Skeletal muscle satellite cell (primary cell): ENCODE measurements around the gene BRPF3.
A peak's percentile ranks its signal among the peaks of the same experiment; 100 is the strongest.

ENCODE experiments used
- H3K27me3 ChIP-seq: 2 replicates; pipeline ENCODE4 v1.7.0; 2013; ENCODE audit warnings: low read length; ENCODE audit not compliant: control insufficient read depth, insufficient read depth
- H3K36me3 ChIP-seq: 2 replicates; pipeline ENCODE4 v1.7.0; 2013; ENCODE audit warnings: mild to moderate bottlenecking, control low read depth, low read length; ENCODE audit not compliant: insufficient read depth
- H3K4me1 ChIP-seq: 2 replicates; pipeline ENCODE4 v1.7.0; 2013; ENCODE audit warnings: low read length; ENCODE audit not compliant: control insufficient read depth, insufficient read depth
- H3K4me2 ChIP-seq: 2 replicates; pipeline ENCODE4 v1.7.0; 2013; ENCODE audit warnings: mild to moderate bottlenecking, low read length
- H3K4me3 ChIP-seq: 2 replicates; pipeline ENCODE4 v1.7.0; 2013; ENCODE audit warnings: low read length
- H3K9ac ChIP-seq: 2 replicates; pipeline ENCODE4 v1.7.0; 2013; ENCODE audit warnings: mild to moderate bottlenecking, low read depth, low read length, moderate library complexity
- H3K9me3 ChIP-seq: replicated peaks from 2 replicates; pipeline ENCODE4 v1.7.0; 2013; ENCODE audit warnings: mild to moderate bottlenecking, control low read depth, low read length

Gene BRPF3

GRCh38 chr6:36178544-36178943 lies 18.0 kb upstream of the BRPF3 start:
- H3K9ac ChIP-seq = no peak overlapping the region
- H3K36me3 ChIP-seq = no peaks in the 10 kb centered on the region
- no peaks in the 10 kb centered on the region for H3K4me1 ChIP-seq
- no peak overlapping the region for H3K4me2 ChIP-seq
- no peak overlapping the region for H3K4me3 ChIP-seq
- H3K27me3 ChIP-seq = peaks cover 13% of the 10 kb centered on the region
- H3K9me3 ChIP-seq = no peaks in the 10 kb centered on the region

GRCh38 chr6:36180126-36180525 lies 16.4 kb upstream of the BRPF3 start:
- H3K4me1 ChIP-seq = no peaks in the 10 kb centered on the region
- H3K4me2 ChIP-seq = no peak overlapping the region
- H3K36me3 ChIP-seq = no peaks in the 10 kb centered on the region
- H3K4me3 ChIP-seq = no peak overlapping the region
- H3K9ac ChIP-seq = no peak overlapping the region
- no peaks in the 10 kb centered on the region for H3K9me3 ChIP-seq
- peaks cover 13% of the 10 kb centered on the region for H3K27me3 ChIP-seq

GRCh38 chr6:36184311-36184710 lies 12.2 kb upstream of the BRPF3 start:
- Histone ChIP-seq H3K27me3 (peaks cover 13% of the 10 kb centered on the region), H3K9ac (no peak overlapping the region), H3K36me3 (no peaks in the 10 kb centered on the region), H3K4me3 (no peak overlapping the region), H3K9me3 (no peaks in the 10 kb centered on the region), H3K4me1 (no peaks in the 10 kb centered on the region), H3K4me2 (no peak overlapping the region)

GRCh38 chr6:36186199-36186598 lies 10.3 kb upstream of the BRPF3 start:
- H3K36me3 ChIP-seq = no peaks in the 10 kb centered on the region
- H3K27me3 ChIP-seq = peaks cover 5% of the 10 kb centered on the region
- H3K9me3 ChIP-seq = no peaks in the 10 kb centered on the region
- no peak overlapping the region for H3K9ac ChIP-seq
- H3K4me3 ChIP-seq = no peak overlapping the region
- no peaks in the 10 kb centered on the region for H3K4me1 ChIP-seq
- no peak overlapping the region for H3K4me2 ChIP-seq

GRCh38 chr6:36187446-36187845 lies 9.1 kb upstream of the BRPF3 start:
- Histone ChIP-seq H3K9ac (no peak overlapping the region), H3K4me1 (no peaks in the 10 kb centered on the region), H3K36me3 (no peaks in the 10 kb centered on the region), H3K4me3 (no peak overlapping the region), H3K4me2 (no peak overlapping the region), H3K9me3 (no peaks in the 10 kb centered on the region), H3K27me3 (peaks cover 5% of the 10 kb centered on the region)

GRCh38 chr6:36195471-36196112 lies 952 bp upstream of the BRPF3 start:
- peak overlapping the region; percentile 90 for H3K4me2 ChIP-seq
- peak overlapping the region; percentile 75 for H3K9ac ChIP-seq
- H3K4me3 ChIP-seq = peak overlapping the region; percentile 98
- no peaks in the 10 kb centered on the region for H3K27me3 ChIP-seq
- H3K4me1 ChIP-seq = peaks cover 12% of the 10 kb centered on the region
- no peaks in the 10 kb centered on the region for H3K9me3 ChIP-seq
- peaks cover 9% of the 10 kb centered on the region for H3K36me3 ChIP-seq

- H3K4me2 ChIP-seq = peak overlapping the region; percentile 99
- H3K27me3 ChIP-seq = no peaks in the 10 kb centered on the region
- H3K4me1 ChIP-seq = peaks cover 12% of the 10 kb centered on the region
- peak overlapping the region; percentile 98 for H3K4me3 ChIP-seq
- H3K9me3 ChIP-seq = no peaks in the 10 kb centered on the region
- peak overlapping the region; percentile 81 for H3K9ac ChIP-seq
- H3K36me3 ChIP-seq = peaks cover 23% of the 10 kb centered on the region
These were observed 470 bp downstream of the BRPF3 start for GRCh38 chr6:36196880-36197548.

- H3K36me3 ChIP-seq = peaks cover 31% of the 10 kb centered on the region
- H3K9me3 ChIP-seq = no peaks in the 10 kb centered on the region
- H3K27me3 ChIP-seq = no peaks in the 10 kb centered on the region
- peak overlapping the region; percentile 99 for H3K4me2 ChIP-seq
- peaks cover 12% of the 10 kb centered on the region for H3K4me1 ChIP-seq
- no peak overlapping the region for H3K9ac ChIP-seq
- peak overlapping the region; percentile 98 for H3K4me3 ChIP-seq
These were observed 1.2 kb downstream of the BRPF3 start for GRCh38 chr6:36197739-36198221.

- peaks cover 12% of the 10 kb centered on the region for H3K4me1 ChIP-seq
- H3K4me3 ChIP-seq = no peak overlapping the region
- no peaks in the 10 kb centered on the region for H3K27me3 ChIP-seq
- H3K9me3 ChIP-seq = no peaks in the 10 kb centered on the region
- H3K4me2 ChIP-seq = no peak overlapping the region
- no peak overlapping the region for H3K9ac ChIP-seq
- peaks cover 41% of the 10 kb centered on the region for H3K36me3 ChIP-seq
These were observed 2.4 kb downstream of the BRPF3 start for GRCh38 chr6:36198986-36199385.

GRCh38 chr6:36200154-36200891 lies 3.8 kb downstream of the BRPF3 start:
- H3K36me3 ChIP-seq = peaks cover 51% of the 10 kb centered on the region
- H3K4me3 ChIP-seq = no peak overlapping the region
- H3K4me2 ChIP-seq = no peak overlapping the region
- peaks cover 12% of the 10 kb centered on the region for H3K4me1 ChIP-seq
- H3K27me3 ChIP-seq = no peaks in the 10 kb centered on the region
- H3K9me3 ChIP-seq = no peaks in the 10 kb centered on the region
- no peak overlapping the region for H3K9ac ChIP-seq

- H3K4me2 ChIP-seq = no peak overlapping the region
- no peaks in the 10 kb centered on the region for H3K27me3 ChIP-seq
- no peak overlapping the region for H3K4me3 ChIP-seq
- no peaks in the 10 kb centered on the region for H3K9me3 ChIP-seq
- H3K36me3 ChIP-seq = peaks cover 59% of the 10 kb centered on the region
- no peak overlapping the region for H3K9ac ChIP-seq
- H3K4me1 ChIP-seq = peaks cover 9% of the 10 kb centered on the region
These were observed 4.6 kb downstream of the BRPF3 start for GRCh38 chr6:36200998-36201596.
